ENCODE results near the gene CASZ1. TPM values are rescaled to one million over a fixed set of nuclear protein-coding genes. Genes with fewer than 3 reads are reported as not detected.

CASZ1 gene
- total and polyA plus RNA-seq, 2 experiments from 2014 or later = 6.2 to 6.7 TPM

- no peak overlapping the region for H3K27ac Mint-ChIP-seq
- H3K9me2 ChIP-seq (ENCODE audit: insufficient read depth) = no peaks in the 10 kb centered on the region
- no peak overlapping the region for H3K4me2 ChIP-seq
- TF ChIP-seq NANOG (IDR thresholded peaks at IDR 0.05; ENCODE audit: borderline replicate concordance) = no peak
- TF ChIP-seq EZH2phosphoT487 (IDR thresholded peaks at IDR 0.05; ENCODE audit: unreplicated experiment) = no peak
- TF ChIP-seq ZNF462 (CRISPR knock-in tag; IDR thresholded peaks at IDR 0.05) = no peak
- TF ChIP-seq POLR2AphosphoS5 (IDR thresholded peaks at IDR 0.05; ENCODE audit: low read depth) = no peak
- no peak for TF ChIP-seq STAT1 (IDR thresholded peaks at IDR 0.05; ENCODE audit: unreplicated experiment)
- no peak for TF ChIP-seq JUNB (IDR thresholded peaks at IDR 0.05; ENCODE audit: unreplicated experiment)
- TF ChIP-seq ETS1 (IDR thresholded peaks at IDR 0.05) = no peak
- TF ChIP-seq EZH2 (IDR thresholded peaks at IDR 0.05; ENCODE audit: low read depth, unreplicated experiment) = no peak
- no peak for TF ChIP-seq CTCF (conservative IDR thresholded peaks at IDR 0.05; ENCODE audit: low read depth in 2 of 2)
- TF ChIP-seq REST (IDR thresholded peaks at IDR 0.05; ENCODE audit: unreplicated experiment) = no peak
- no peak for TF ChIP-seq CREB1 (CRISPR knock-in tag; IDR thresholded peaks at IDR 0.05; ENCODE audit: low read depth)
- TF ChIP-seq ZNF331 (CRISPR knock-in tag; IDR thresholded peaks at IDR 0.05; ENCODE audit: low read depth) = no peak
- no peak for TF ChIP-seq ZNF114 (CRISPR knock-in tag; IDR thresholded peaks at IDR 0.05)
- peak overlapping the region; percentile 91; the same call in 1 of the 2 replicates for H3K27ac ChIP-seq (ENCODE audit: low read depth)
- no peak overlapping the region for H3K4me3 ChIP-seq
- H3K4me3 Mint-ChIP-seq = no peak overlapping the region
- peaks cover 71% of the 10 kb centered on the region for H3K4me1 Mint-ChIP-seq
- no peaks in the 10 kb centered on the region for H3K79me2 ChIP-seq (replicated peaks; ENCODE audit: insufficient read depth)
- peaks cover 59% of the 10 kb centered on the region for H3K4me1 ChIP-seq (ENCODE audit: insufficient read depth)
- no peak overlapping the region for H2AFZ ChIP-seq
- H4K20me1 ChIP-seq (replicated peaks; ENCODE audit: insufficient read depth) = no peaks in the 10 kb centered on the region; the same call in 1 of the 2 replicates
- H3K36me3 Mint-ChIP-seq (ENCODE audit: low read depth) = no peaks in the 10 kb centered on the region
- H3K9me3 Mint-ChIP-seq = no peaks in the 10 kb centered on the region
- no peaks in the 10 kb centered on the region for H3K36me3 ChIP-seq (ENCODE audit: insufficient read depth)
- peaks cover 2% of the 10 kb centered on the region; the same call in 1 of the 2 replicates for H3F3A ChIP-seq (replicated peaks; ENCODE audit: low read depth)
- no peak for ATAC-seq
- H3K27me3 Mint-ChIP-seq (ENCODE audit: insufficient read depth, low read depth, poor library complexity) = peaks cover 19% of the 10 kb centered on the region
- no peaks in the 10 kb centered on the region for H3K27me3 ChIP-seq (ENCODE audit: insufficient read depth)
- DNase-seq (ENCODE audit: low spot score) = no peak
Observed at GRCh38 chr1:10593750-10594149, 202.7 kb downstream of the CASZ1 start.
